ENCODE measurements around the gene MYB.

MYB gene

DNA sequence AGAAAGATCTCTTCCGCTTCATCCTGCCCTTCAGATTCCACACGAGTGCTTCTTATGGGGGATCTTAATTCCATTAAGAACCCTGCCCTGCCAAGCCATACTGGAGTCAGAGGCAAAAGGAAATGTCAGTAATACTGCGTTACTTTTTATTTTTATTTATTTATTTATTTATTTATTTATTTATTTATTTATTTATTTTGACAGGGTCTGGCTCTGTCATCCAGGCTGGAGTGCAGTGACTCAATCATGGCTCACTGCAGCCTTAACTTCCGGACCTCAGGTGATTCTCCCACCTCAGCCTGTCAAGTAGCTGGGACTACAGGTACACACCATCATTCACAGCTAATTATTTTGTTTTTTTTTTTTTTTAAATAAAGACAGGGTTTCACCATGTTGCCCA, 79.5 kb downstream of the MYB start:
- Histone ChIP-seq H3K9ac (ENCODE audit: low read length) (no peak overlapping the region), H3K27ac (ENCODE audit: low read length) (no peak overlapping the region), H3K4me1 (ENCODE audit: control insufficient read depth, low read depth, low read length) (no peaks in the 10 kb centered on the region), H3K4me3 (ENCODE audit: low read length) (no peak overlapping the region), H3K27me3 (ENCODE audit: control insufficient read depth, insufficient read depth, low read length) (no peaks in the 10 kb centered on the region), H3K36me3 (ENCODE audit: control insufficient read depth, low read depth, low read length) (no peaks in the 10 kb centered on the region), H3K9me3 (ENCODE audit: control insufficient read depth, low read depth, low read length) (no peaks in the 10 kb centered on the region)

DNA sequence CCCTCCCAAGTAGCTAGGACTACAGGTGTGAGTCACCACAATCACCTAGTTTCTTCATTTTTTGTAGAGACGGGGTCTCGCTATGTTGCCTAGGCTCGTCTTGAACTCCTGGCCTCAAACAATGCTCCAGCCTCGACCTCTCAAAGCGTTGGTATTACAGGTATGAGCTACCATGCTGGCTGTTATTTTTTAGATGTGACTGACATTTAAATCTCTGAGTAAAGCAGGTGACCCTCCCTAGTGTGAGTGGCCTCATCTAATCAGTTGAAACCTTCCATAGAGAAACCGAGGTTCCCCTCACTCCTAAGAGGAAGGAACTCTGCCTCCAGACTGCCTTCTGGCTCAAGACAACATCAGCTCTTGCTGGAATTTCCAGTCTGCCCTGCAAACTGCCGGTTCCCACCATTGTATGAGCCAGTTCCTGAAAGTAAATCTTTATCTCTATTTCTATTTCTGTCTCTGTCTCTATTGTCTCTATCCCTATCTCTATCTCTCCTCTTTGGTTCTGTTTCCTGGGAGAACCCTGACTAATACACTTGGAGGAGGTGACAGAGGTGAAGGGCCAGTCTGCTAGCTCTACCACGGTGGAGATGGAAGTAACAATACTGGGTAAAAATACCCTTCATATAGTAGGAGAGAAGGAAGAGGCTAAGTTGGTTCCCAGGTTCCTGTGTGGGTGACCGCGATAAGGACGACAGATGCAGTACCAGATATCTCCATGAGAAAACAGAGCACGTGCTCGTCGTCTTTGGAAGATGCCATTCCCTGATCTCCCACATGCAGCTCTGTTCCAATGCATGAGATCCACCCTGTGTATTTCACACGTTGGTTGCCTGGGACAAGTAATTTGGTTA, 81.0 kb downstream of the MYB start:
- Histone ChIP-seq H3K4me1 (ENCODE audit: control insufficient read depth, low read depth, low read length) (peaks cover 2% of the 10 kb centered on the region), H3K27ac (ENCODE audit: low read length) (no peak overlapping the region), H3K36me3 (ENCODE audit: control insufficient read depth, low read depth, low read length) (no peaks in the 10 kb centered on the region), H3K9ac (ENCODE audit: low read length) (no peak overlapping the region), H3K4me3 (ENCODE audit: low read length) (no peak overlapping the region), H3K27me3 (ENCODE audit: control insufficient read depth, insufficient read depth, low read length) (no peaks in the 10 kb centered on the region), H3K9me3 (ENCODE audit: control insufficient read depth, low read depth, low read length) (no peaks in the 10 kb centered on the region)

DNA sequence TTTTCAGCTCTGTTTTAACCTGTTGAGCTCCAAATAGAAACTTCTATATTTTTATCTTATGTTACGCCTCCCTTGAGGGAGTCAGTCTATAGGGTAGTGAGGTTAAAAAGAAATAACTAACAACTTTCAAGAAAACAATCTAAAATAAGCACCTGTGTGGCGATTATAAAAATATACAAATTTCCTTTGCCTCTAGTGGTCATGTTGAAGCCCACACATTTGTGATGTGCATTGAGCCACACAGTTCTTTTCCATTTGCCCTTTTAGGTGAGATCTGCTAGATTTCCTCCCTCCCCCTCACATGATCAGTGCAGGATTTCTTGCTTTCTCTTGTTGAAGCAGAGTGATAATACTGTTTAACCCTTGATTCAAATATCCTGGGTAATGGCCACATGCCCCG, 84.2 kb downstream of the MYB start:
- H3K27ac ChIP-seq (ENCODE audit: low read length) = no peak overlapping the region
- H3K27me3 ChIP-seq (ENCODE audit: control insufficient read depth, insufficient read depth, low read length) = no peaks in the 10 kb centered on the region
- H3K36me3 ChIP-seq (ENCODE audit: control insufficient read depth, low read depth, low read length) = no peaks in the 10 kb centered on the region
- no peak overlapping the region for H3K9ac ChIP-seq (ENCODE audit: low read length)
- peaks cover 15% of the 10 kb centered on the region for H3K4me1 ChIP-seq (ENCODE audit: control insufficient read depth, low read depth, low read length)
- no peak overlapping the region for H3K4me3 ChIP-seq (ENCODE audit: low read length)
- no peaks in the 10 kb centered on the region for H3K9me3 ChIP-seq (ENCODE audit: control insufficient read depth, low read depth, low read length)

DNA sequence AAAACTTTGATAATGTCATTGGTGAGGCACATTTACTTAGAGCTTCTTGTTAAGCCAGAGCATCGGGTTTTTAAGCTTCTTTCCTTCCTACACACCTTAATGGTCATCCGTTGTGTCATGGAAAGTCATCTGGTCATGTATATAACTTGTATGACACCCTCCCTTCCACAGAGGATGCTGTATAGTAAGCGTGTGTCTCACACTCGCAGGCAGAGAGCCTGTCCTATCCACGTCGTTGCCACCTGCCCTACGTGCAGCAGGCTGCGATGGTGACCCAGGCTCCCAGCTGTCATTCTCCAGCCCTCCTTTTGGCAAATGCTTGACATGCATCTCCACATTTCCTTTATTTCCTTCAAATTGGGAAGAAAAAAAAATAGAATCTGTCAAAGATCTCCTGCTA, 85.6 kb downstream of the MYB start:
- H3K36me3 ChIP-seq (ENCODE audit: control insufficient read depth, low read depth, low read length) = no peaks in the 10 kb centered on the region

DNA sequence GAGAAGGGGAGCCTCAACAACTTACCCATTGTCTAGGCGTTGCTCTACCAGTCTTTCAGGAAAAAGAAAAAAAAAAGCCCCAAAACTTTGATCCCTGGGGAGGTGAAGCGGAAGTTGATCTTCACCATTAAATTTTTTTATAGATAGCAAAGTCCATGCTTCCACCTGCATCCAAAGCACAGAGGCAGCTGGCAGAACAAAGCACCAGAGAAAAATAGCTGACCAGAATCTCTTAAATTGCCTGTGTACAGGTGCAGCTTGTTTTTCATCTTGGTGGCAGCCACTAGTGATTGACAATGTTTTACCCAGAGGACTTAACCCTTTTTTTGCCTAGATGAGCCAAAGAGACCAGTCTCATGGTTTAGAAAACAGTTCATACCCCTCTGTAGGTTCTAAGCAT, 86.0 kb downstream of the MYB start:
- no peaks in the 10 kb centered on the region for H3K36me3 ChIP-seq (ENCODE audit: control insufficient read depth, low read depth, low read length)
- peaks cover 20% of the 10 kb centered on the region for H3K4me1 ChIP-seq (ENCODE audit: control insufficient read depth, low read depth, low read length)
- H3K27ac ChIP-seq (ENCODE audit: low read length) = no peak overlapping the region
- H3K4me3 ChIP-seq (ENCODE audit: low read length) = no peak overlapping the region
- no peaks in the 10 kb centered on the region for H3K9me3 ChIP-seq (ENCODE audit: control insufficient read depth, low read depth, low read length)
- H3K27me3 ChIP-seq (ENCODE audit: control insufficient read depth, insufficient read depth, low read length) = no peaks in the 10 kb centered on the region
- H3K9ac ChIP-seq (ENCODE audit: low read length) = no peak overlapping the region

More for the DNA sequence above, 85.6 kb downstream of the MYB start:
- H3K9me3 ChIP-seq (ENCODE audit: control insufficient read depth, low read depth, low read length) = no peaks in the 10 kb centered on the region
- no peaks in the 10 kb centered on the region for H3K27me3 ChIP-seq (ENCODE audit: control insufficient read depth, insufficient read depth, low read length)
- H3K27ac ChIP-seq (ENCODE audit: low read length) = no peak overlapping the region
- peaks cover 18% of the 10 kb centered on the region for H3K4me1 ChIP-seq (ENCODE audit: control insufficient read depth, low read depth, low read length)
- no peak overlapping the region for H3K4me3 ChIP-seq (ENCODE audit: low read length)
- H3K9ac ChIP-seq (ENCODE audit: low read length) = no peak overlapping the region

DNA sequence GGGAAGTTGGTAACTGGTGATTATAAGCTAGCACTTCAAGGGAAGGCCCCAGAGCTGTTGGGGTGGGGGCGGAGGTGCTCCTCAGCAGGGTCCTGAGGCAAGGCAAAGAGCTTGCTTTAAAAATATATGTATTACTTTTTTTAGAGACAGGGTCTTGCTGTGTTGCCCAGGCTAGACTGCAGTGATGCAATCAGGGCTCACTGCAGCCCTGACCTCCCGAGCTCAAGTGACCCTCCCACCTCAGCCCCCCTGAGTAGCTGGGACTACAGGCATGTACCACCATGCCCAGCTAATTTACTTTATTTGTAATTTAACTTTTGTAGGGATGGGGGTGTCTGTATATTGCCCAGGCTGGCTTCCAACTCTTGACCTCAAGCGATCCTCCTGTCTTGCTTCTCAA, 87.2 kb downstream of the MYB start:
- H3K4me1 ChIP-seq (ENCODE audit: control insufficient read depth, low read depth, low read length) = peaks cover 20% of the 10 kb centered on the region
- no peak overlapping the region for H3K4me3 ChIP-seq (ENCODE audit: low read length)
- no peaks in the 10 kb centered on the region for H3K27me3 ChIP-seq (ENCODE audit: control insufficient read depth, insufficient read depth, low read length)
- H3K9ac ChIP-seq (ENCODE audit: low read length) = no peak overlapping the region
- no peak overlapping the region for H3K27ac ChIP-seq (ENCODE audit: low read length)
- no peaks in the 10 kb centered on the region for H3K9me3 ChIP-seq (ENCODE audit: control insufficient read depth, low read depth, low read length)
- H3K36me3 ChIP-seq (ENCODE audit: control insufficient read depth, low read depth, low read length) = no peaks in the 10 kb centered on the region

DNA sequence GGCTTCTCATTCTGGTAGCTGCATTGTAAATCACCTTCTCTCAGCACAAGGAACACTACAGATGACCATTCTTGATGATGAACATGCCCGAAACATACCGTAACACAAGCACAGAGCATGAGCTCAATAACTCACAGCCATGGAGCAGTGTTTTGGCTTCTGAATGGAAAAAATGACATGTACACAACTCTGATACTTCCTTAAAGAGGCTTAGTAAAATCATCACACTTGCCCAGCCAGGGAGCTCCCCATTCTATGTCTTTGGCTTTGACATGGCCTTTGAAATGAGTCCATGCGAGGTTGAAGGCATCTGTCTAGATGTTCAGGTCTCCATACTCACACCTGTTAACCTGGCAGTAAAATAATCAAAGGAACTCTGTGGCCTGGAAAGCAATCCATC, 87.6 kb downstream of the MYB start:
- no peak overlapping the region for H3K27ac ChIP-seq (ENCODE audit: low read length)
- no peak overlapping the region for H3K9ac ChIP-seq (ENCODE audit: low read length)
- H3K4me3 ChIP-seq (ENCODE audit: low read length) = no peak overlapping the region
- H3K4me1 ChIP-seq (ENCODE audit: control insufficient read depth, low read depth, low read length) = peaks cover 20% of the 10 kb centered on the region
- H3K27me3 ChIP-seq (ENCODE audit: control insufficient read depth, insufficient read depth, low read length) = no peaks in the 10 kb centered on the region
- H3K36me3 ChIP-seq (ENCODE audit: control insufficient read depth, low read depth, low read length) = no peaks in the 10 kb centered on the region
- H3K9me3 ChIP-seq (ENCODE audit: control insufficient read depth, low read depth, low read length) = no peaks in the 10 kb centered on the region

Measured in iPS-18a (cell line).